ENCODE results near the gene DNAJB8.

The DNAJB8 gene

GRCh38 chr3:128424508-128425069 lies 42.1 kb downstream of the DNAJB8 start:
- DNase-seq = no peak

- DNase-seq = no peak
These were observed 43.1 kb downstream of the DNAJB8 start for GRCh38 chr3:128423525-128424147.

GRCh38 chr3:128422762-128423524 lies 43.7 kb downstream of the DNAJB8 start:
- no peak for DNase-seq

- no peak for DNase-seq
These were observed 44.7 kb downstream of the DNAJB8 start for GRCh38 chr3:128421966-128422365.

DNA sequence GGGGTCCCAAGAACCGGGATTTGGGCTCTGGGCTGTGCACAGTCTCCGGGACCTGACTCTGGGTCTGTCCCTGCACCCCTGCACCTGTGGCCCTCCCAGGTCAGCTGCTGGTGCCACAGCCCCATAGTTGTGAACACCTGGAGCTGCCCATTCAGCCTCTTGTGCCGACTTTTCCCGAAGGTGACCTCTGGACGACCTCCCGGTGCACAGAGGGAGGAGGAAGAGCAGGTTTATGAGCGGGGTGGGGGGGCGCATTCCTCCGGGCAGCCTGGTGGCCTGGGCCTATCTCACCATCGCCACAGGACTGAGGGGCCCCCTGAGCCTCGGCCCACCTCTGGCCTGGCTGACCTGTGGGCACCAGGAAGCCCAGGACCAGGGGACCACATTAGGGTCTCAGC lies 45.3 kb downstream of the DNAJB8 start:
- DNase-seq = no peak

GRCh38 chr3:128420720-128421438 lies 45.8 kb downstream of the DNAJB8 start:
- no peak for DNase-seq

DNA sequence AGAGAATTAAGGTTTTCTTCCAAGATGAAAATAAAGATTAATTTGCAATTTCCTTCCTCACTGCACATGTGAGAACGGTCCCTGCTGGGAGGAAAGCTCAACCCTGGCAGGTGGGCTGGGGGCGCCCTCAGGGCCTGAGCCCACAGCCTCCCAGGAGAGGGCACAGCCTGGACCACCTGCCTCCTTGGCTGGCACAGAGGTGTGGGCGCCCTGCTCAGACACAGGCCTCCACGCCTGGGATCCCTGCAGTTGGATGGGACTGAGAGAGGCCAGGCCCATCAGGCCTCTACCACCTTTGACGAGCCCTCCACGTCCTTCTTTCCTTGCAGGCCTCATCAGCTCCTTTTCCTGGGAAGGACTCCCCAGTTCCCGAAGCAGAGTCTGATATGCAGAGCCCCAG lies 46.4 kb downstream of the DNAJB8 start:
- DNase-seq = no peak

DNA sequence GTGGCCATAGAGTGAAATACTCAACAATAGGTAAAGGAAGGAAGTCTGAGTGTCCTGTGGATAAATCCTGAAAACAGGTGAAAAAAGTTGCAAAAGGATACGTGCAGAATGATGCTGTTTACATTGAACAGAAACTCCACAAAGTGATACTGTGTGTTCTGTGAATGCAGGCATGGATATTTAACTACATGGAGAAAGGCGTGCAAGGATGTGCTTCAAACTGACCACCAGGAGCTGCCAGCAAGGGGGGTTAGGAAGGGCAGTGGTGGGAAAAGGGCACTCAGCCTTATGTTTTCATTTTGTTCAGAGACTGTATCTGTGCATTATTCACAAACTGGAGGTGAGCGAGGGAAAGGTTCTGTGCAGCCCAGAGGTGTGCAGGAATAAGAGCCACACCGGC lies 47.4 kb downstream of the DNAJB8 start:
- no peak for DNase-seq

- DNase-seq = no peak
These were observed 47.8 kb downstream of the DNAJB8 start for GRCh38 chr3:128418900-128419299.

GRCh38 chr3:128416578-128417211 lies 50.0 kb downstream of the DNAJB8 start:
- DNase-seq = no peak

DNA sequence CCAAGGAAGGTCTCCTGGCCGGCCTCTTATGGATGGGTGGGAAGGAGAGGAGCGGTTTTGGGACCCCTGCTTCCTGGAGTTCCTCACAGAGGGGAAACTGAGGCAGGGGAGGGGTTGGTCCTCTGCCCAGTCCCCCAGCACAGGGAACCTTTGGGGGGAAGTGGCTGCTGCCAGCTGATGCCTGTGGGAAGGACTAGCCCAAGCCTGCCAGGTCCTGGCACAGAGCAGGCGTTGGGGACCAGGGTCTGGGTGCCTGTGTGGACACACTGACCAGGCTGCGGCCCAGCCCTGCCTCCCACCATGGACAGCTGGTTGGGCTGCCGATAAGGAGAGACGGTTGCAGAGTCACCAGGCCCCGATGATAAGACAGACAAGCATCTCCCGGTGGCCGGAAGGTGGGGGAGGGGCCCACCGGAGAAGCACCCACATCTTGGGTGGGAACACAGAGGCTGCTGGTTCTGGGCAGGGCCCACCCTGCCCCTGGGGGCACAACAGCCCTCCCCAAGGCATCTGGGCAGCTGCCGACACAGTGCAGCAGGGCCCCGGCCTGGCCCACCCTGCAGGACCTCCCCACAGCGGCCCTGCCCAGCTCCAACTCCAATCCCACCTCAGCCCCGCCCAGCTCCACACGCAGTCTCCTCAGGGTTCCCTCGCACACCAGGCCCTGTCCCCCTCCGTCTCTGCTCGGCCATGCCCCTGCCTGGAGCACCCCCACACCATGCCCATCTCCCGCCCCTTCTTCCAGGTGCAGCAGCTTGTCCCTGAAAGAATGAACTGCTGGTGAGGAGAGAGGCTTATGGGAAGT lies 50.7 kb downstream of the DNAJB8 start:
- no peak for DNase-seq

DNA sequence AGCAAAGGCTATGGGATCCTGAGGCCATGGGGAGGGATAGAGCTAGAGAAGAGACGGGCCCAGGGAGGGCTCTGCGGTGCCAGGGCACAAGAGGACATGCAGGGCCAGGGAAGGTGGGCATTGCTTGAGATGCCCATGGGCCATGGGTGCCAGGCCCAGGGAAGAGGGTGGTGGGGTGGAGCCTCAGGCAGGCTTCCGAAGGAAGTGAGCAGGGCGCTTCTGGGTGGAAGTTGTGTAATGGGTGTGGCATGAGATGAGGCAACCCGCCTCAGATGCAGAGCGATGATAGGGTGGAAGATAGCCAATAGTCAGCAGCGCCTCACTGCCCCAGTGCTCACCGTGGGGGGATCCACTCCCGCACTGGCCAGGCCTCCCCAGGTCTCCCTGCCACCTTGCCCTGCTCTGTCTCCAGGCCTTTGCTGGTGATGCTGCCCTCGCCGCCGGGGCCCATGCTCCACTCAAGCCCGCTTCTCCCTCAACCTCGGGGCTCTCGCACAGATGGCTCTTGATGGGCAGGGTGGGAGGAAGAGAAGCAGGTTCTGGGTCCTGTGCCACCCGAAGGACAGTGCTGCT lies 51.4 kb downstream of the DNAJB8 start:
- DNase-seq = no peak

- no peak for DNase-seq
These were observed 53.1 kb downstream of the DNAJB8 start for GRCh38 chr3:128413413-128414205.

DNA sequence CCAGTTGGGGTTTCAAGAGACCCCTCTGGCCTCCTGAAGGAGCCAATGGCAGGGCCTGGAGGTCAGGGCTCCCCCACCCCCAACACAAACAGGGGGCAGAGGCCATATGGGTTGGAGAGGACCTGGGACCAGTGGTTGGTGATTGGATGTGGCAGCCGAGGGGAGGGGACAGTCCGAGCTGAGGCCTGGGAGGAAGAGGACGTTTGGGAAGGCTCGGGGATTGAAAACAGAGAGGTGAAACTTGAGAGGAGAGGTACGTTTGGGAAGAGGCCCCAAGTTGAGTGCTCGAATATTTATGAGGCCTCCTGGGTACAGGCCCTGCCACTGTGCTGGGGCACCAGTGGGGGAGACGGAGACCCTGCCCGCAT lies 53.7 kb downstream of the DNAJB8 start:
- DNase-seq = no peak
